NCI-H128 (cell line): ENCODE data around the gene BCDIN3D.
A peak's percentile ranks its signal among the peaks of the same experiment; 100 is the strongest.
"Not testable (repeated sequence)": the region's sequence is repeated elsewhere in the genome, so short reads cannot be mapped to it uniquely, and the experiment has no call there.

Experiments used
- DNase-seq: peaks from one replicate; lab custom pipeline; 2025; ENCODE audit not compliant: unreplicated experiment; lab: John Stamatoyannopoulos, UW

BCDIN3D gene

DNA sequence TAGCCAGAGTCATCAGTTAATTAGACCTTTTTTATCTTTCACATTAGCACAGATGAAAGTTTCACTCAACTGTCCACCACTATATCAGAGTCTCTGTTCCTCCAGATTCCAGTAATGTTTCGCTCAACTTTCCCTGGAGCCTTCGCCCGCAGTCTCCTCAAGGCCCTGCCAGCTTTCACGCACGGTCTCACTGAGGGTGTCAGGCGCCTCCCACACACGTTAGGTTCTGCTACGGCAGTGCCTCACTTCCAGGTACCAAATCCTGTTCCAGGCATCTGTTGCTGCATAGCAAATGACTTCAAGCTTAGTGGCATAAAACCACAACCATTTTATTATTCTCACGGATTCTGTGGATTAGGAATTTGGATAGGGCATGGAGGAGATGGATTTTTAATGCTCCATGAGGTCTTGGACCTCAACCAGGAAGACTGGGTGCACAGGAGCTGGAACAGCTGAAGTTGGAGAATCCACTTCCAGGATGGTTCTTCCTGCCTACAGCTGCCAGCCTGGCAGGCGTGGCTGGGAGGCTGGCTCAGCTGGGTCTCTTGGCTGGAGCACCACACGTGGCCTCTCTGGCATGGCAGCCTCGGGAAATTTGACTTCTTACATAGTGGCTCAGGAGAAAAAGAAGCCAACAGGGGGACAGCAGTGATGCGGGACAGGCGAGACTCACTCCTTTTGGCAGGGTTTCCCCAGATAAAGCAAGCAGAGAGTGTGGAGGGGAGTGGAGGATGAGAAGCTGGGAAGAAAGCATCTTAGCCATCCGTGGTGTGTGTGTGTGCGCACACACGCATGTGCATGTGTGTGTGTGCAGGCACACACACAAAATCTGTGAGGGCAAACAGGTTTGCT lies 21.3 kb upstream of the BCDIN3D start:
- no peak for DNase-seq

DNA sequence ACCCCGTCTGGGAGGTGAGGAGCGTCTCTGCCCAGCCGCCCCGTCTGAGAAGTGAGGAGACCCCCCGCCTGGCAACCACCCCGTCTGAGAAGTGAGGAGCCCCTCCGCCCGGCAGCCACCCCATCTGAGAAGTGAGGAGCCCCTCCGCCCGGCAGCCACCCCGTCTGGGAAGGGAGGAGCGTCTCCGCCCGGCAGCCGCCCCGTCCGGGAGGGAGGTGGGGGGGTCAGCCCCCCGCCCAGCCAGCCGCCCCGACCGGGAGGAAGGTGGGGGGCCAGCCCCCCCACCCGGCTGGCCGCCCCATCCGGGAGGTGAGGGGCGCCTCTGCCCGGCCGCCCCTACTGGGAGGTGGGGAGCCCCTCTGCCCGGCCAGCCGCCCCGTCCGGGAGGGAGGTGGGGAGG lies 18.0 kb upstream of the BCDIN3D start:
- not testable (repeated sequence) for DNase-seq

DNA sequence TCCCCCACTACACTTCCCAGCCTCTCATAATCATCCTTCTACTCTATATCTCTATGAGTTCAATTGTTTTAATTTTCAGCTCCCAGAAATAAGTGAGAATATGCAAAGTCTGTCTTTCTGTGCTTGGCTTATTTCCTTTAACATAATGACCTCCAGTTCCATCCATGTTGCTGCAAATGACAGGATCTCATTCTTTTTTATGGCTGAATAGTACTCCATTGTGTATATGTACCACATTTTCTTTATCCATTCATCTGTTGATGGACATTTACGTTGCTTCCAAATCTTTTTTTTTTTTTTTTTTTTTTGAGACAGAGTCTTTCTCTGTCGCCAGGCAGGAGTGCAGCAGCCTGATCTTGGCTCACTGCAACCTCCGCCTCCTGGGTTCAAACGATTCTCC lies 13.0 kb upstream of the BCDIN3D start:
- not testable (repeated sequence) for DNase-seq

DNA sequence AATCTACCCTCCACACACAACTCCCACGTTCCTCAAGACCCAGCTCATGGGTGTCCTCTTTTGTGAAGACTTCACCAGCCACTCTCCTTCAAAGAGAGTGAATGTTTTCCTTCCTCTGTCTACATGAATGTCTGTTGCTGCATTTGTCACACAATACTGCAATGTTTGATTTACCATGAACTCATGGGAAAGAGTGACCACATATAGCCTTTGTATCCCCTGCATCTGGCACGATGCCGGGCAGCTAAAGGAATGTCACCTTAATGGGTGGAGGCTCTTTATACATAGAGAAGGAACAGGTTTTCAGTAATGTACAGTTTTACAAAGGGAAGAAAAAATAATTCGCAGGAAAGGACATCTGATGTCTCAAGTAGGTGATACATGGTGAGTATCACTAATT lies 12.1 kb upstream of the BCDIN3D start:
- no peak for DNase-seq

DNA sequence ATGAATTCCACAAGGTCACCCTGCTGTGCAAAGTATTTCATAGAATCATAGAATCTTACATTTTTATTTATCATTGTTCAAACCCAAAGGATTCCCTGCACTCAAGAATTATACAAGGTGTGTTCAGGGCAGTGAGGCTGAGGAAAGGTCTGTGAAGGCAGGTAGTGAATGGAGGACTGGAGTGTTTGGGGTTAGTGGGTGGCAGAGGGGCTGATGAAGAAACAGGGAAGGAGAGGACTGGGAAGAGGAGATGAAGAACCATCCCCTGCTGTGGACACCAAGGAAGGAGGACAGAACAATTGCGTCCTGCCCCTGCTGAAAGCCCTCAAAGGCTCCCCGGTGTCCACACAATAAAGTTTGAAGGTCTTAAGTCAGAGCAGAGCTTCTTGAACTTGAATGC lies 10.8 kb upstream of the BCDIN3D start:
- DNase-seq = no peak

DNA sequence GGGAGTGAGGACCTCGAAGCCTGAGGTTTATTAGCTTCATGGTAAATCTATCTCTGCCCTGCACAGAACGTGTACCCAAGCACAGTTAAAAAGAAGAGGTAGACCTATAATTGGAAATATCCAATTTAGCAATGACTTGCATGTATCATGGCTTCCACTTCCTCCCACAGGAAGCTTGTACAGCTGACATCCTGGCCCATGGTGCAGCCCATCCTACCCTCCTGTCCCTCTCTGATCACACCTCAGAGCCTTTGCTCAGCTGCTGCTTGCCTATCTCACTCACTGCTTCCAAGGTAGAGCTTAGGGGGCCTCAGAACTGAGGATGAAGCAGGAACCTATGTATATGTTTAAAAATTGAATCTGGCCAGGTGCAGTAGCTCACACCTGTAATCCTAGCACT lies 4.3 kb upstream of the BCDIN3D start:
- DNase-seq = no peak

DNA sequence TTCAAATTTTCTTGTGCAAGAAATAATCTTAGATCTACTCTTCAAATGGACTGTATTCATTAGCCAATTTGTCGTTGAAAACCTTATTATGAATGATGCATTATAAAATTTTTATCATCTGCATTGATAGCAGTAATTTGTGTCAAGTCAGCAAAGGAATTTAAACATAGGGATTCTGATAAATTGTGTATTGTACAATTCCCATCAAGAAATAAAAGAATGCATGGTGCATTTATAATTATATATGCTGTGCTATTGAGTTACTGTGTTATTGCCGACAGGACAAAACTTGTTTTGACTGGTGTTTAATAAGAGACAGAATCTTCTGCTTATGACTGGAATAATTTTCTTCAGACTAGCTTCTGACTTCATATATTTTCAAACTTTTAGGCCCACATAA lies 3.1 kb upstream of the BCDIN3D start:
- DNase-seq = no peak

DNA sequence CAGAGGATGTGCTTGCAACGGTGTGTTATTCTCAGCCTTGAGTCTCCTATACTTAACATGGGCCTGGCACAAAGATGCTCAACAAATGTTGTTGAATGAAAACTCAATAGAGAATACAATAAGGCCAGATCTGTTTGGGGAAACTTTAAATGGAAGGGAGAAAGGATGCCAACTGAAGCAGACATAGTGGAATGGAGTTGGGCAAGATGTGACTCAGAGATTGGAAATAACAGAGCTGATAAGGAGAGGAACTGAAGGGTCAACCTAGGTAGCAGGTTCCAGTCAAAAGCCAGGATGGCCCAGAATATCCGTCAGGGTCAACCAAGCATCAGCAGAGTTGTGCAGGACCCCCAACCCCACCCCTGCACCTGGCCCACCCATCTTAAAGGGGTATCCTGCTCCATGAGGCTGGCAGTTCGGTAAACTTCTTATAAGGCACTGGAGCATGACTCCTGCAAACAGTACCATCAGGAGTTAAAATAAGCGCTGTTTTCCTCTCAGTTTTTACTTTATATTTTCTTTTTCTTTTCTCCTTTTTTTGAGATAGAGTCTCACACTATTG lies 1.1 kb upstream of the BCDIN3D start:
- no peak for DNase-seq

DNA sequence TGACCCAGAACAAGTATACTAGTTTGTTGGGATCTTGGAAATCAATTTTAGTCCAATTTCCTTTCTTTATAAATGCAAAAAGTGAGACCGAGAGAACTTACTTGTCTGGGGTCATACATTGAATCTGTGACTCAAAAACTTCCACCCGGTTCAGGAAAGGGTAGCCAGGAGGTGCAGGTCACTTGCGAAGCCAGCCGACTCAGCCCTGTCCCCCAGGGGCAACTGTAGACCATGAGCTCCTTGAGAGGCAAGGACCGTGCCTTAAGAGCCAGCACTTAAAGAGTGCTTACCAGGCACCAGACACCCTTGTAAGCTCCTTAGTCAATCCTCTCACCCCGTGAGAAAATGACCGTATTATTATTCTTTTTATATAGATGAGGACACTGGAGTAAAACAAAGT lies 505 bp upstream of the BCDIN3D start:
- DNase-seq = no peak

DNA sequence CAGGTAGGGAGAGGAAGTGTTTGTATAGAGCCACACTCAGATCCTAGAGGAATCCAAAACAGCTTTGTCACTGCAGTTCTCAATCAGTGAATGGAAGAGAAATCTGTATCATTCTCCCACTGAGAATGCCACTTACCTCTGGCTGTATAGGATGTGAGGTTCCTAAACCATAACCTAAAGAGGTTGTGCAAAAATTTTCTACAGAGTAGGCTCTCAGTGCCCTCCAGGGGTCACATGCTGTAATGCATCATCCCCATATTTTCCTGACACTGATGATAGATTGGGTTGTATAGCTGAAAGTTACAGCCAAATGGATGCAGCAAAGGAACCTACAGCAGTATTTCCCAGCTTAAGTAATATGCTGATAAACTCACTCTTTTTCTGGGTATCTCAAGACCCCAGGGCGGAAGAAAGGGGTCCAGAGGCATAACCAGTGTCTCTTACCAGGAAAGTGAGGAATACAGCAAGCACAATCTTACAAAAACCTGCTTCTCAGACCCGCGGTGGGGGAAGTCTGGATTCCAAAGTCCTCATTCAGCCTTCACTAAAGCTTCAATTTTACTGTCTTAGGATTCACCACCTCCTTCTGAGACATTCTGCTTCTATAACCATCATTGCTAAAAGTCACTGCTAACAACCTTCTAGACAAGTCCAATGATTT lies 3.8 kb downstream of the BCDIN3D start:
- DNase-seq = no peak

DNA sequence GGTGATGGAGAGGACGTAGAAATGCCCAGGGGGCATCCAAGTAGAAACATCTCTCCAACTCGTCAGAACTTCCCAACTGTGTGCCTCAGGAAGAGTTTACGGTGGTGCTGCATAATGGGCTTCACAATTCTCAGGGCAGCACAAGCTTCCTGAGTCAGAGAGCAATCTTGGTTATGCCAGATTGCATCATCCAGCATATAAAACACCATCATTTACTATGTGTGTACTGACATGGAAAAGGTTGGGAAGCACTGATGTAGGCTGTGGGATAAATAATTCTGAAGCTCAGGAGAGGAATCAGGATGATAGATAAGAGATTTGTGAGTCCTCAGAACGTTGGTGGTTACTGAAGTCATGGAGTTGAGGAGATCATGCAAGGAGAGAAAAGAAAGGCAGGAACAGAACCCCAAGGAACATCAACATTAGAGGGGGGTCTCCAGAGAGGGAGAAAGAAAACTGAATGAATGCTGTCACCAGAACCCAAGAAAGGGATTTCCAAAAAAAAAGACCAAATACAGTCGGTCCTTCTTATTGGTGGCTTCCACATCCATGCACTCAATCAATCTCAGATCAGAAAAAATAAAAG lies 10.0 kb downstream of the BCDIN3D start:
- DNase-seq = no peak

DNA sequence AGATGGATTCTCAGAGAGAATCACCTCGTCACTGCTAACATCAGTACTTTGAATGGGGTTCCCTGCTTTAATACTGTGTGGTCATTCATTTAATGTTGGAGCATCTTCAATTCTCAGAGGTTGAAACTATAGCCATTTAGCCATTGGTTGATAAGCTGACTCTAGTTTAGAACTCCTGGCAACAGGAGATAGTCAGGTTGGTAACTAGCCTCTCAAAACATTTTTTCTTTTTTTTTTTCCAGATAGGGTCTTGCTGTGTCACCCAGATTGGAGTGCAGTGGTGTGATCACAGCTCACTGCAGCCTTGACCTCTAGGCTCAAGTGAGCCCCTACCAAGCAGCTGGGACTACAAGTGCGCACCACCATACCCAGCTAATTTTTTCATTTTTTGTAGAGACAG lies 11.2 kb downstream of the BCDIN3D start:
- no peak for DNase-seq

DNA sequence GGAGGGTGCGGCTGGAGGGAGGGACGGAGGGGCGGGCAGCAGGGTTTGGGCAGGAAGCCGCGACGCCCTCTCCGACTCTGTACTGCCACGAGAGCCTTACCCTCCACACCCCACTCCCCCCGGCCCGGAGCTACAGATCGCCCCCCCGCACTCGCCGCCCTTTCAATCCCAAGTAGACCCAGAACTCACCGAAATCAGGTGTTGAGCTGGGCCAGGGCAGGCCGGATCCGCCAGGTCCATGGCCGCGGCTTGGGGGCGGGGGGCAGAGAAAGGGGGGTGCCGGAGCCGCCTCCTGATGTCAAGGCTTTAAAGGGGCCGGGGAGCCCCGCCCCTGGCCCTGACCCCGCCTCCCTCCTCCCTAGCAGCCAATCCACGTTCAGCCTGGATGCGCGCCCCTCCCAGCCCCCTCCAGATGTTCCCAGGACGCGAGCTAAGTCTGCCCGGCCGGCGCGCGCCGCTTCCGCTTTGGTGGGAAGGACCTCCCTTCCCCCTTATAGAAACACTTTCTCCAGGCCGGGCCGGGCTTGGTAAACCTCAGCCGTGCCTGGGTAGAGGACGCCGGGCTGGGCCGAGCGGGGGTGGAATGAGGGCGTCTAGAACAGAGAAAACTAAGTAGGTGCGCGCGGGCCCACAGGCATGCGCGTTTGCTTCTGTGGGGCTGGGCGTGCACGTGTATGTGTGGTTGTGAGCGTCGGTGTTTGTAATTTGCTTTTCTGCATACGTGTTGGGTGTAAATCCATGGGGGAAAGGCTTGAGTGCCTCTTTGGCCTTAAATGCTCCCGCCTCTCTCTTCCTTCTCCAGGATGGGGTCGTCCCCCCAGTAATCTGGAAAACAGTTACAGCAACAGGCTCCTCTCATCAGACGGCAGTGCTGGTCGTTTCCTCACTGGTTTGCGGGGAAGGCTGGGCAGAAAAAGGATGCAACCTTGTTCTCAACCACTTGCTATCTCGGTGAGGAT lies 14.5 kb downstream of the BCDIN3D start, which contains the start of gene NCKAP5L:
NCKAP5L (minus strand) TSS at position 281 of the 959 bp plus-strand sequence. CDS start 24,369 bp downstream, outside the sequence.
- peak; percentile 75 for DNase-seq

DNA sequence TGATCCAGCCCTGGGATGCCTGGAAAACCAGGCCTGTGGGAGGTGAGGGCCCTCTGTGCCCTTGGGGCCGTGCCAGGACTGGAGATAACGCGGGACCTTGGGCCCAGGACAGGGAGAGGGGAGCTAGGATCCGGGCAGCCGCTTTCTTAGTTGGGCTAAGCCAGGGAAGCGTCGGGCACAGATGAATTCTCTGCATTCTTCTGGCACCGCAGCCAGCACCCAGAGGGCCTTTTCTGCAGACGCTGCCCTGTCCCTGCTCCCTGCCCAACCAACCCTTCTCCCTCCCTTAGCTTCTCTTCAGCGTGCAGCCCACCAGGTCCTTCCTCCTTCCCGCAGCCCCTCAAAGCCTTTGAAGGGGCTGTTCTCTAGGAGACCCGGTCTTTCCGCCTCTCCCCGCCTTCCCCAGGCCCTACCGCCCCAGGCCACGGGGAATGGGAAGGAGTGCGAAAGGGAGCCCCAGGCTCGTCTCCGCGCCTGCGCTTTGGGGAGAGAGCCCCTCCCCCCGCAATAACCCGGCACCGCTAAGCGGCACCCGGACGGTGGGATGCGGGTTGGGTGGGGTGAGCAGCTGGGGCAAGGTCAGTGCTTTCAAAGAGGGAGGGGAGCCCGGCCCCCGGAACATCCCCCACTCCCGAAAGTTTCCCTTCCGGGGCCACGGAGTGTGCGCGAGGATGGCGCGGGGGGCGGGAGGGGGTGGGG lies 15.4 kb downstream of the BCDIN3D start:
- DNase-seq = peak; percentile 52

DNA sequence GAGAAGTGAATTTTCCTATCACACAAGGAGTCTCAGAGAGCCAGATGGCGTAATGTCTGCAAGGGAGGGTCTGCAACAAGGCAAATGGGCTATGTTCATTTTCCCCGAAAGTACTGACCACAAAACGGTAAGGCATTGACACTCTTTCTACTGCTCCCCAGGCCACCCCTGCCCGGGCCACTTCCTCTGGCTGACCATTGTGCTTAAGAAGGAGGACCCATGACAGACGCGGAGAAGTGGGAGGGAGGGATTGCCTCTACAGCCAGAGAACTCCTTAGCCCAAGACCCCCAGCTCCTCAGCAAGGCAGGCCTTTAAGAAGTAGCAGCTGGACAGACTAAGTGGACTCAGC lies 15.9 kb downstream of the BCDIN3D start:
- DNase-seq = no peak

DNA sequence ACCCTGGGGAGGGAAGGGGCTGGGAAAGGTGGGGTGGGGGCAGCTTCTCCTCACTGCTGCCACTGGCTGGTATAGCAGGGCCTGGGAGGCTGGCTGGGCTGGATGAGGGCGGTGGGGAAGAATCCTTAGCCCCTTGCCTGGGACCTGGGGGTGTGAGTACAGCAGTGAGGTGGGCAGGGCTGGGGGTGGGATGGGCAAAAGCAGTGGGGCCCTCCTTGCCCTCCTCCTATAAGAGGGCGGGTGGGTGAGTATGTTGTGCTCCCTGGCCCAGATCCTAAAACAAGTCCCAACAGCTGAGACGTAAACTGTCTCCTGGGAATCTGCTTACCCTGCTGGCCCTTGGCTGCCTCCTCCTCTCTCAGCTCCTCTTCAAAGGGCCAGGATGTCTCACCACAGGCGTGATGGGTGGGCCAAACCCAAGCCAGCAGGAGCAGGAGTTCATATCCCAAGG lies 16.9 kb downstream of the BCDIN3D start:
- no peak for DNase-seq

DNA sequence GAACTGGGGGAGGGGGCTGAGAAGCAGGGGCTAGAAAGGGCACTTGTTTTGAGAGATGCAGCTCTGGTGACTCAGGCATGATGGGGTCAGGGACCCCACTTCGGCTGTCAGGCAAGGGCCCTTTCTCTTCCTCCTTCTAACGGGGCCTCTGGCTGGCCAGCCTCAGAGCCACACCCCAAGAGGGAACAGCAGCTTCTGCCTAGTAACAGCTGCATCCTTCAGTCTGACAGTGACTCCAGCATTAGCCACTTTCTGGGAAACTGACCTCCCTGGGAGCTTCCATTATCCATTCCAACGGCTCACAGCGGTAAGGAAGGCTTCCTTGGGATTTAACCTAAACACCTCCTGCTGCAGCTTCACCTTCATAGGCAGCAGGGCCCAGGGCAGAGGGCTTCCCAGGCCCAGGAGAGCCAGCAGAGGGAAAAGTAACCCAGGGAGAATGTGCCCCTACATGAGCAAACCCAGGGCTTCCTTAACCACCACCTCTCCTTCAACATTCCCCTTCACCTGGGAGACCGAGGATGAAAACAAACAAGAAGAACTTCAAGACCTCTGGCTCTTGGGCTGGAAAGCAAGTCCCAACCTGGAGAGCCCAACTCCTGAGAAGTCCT lies 17.4 kb downstream of the BCDIN3D start:
- DNase-seq = no peak

DNA sequence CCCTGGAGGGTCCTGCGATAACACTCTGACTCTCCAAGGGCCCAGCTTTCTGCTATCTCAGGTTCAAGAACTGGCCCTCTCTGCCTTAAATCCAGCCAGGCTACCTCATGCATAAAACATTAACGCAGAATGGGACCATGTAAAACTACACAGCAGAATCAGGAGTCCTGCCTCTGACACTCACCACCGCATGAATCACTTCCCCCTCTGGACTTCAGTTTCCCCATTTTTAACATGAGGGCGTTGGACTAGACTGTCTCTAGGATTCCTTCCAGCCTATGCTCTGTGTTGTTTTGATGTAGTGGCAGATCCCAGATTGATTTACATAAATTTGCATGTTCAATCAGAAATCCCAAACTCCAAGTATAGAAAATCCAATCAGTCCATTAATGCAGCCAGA lies 18.0 kb downstream of the BCDIN3D start:
- no peak for DNase-seq

DNA sequence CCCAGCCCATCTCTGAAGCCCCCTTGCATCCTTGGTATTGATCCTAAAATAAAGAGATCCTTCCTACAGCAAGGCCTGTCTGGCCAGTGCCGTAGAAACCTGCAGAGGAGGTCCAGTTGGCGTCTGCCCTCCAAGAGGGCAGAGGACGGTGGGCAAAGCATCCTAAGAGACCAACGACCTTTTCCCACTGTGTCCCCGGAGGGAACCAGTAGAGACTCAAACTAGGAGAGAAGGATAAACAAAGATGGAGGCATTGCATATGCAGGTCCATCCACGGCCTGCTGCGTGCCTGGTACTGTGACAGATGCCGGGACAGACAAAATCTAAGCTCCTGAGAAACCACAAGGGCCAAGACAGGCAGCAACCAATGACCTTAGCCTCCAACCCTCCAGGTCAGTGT lies 18.5 kb downstream of the BCDIN3D start:
- no peak for DNase-seq

DNA sequence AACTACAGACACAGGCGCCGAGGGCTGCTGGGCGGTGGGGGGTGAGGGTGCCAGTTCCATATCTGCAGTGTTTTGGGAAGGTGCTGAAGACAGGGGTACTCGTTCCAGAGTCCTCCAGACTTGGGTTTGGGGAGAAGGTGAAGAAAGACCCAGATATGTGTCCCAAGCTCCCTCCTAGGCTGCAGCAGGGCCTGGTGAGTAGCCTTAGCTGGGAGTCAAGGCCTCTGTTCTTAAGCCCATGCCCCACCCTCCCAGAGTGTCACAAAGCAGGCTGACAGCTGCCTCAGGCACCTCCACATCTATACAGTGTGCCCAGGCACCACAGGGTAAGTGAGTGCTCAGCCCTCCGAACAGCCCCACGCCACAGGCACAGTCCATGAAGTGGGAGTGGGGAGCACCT lies 19.0 kb downstream of the BCDIN3D start:
- no peak for DNase-seq
